Epidermal melanocyte (primary cell): ENCODE measurements around the gene UNC93A.
"Not testable (repeated sequence)": the region's sequence is repeated elsewhere in the genome, so short reads cannot be mapped to it uniquely, and the experiment has no call there.

Source experiments
- DNase-seq: peaks from one replicate; pipeline ENCODE4 v3.0.0; 2011; ENCODE audit warnings: low spot score; ENCODE audit not compliant: insufficient read length

The UNC93A gene

DNA sequence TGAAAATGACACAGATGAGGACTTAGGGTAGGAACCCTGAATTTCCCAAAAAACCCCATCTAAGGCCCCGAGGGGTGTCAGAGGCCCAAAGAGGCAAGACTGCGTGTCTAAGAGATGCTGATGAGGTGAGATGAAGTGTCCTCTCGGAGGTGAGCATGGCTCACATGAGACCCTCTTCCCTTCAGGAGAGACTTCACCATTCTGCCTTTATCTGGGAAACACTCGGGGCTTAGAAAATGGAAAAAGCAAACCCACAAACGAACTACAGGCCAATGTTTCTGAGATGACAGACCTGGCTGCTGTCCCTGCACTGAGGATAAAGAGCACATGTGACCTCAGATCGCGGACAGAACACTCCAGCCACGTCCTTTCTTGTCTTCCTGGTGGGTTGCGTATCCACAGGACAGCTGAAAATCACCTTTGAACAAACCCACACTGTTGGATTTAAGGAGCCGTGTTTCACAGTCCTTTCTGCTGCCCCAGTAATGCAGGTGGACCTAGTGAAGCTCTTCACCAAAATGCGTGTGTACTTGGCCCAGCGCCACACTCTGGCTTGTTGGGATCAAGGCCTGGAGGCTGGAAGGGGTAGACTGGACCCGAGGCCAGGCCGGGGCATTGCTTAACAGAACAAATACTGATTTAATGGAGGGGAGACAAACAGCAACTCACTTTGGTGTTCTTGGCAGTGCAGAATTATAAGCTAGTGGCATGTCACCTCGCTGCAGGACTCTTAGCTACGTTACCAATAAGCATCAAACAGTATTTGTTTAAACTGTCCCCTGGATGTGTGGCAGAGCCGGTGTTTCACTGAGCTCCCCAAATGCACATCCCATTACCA is 18.5 kb downstream of the UNC93A start:
- DNase-seq = not testable (repeated sequence)

DNA sequence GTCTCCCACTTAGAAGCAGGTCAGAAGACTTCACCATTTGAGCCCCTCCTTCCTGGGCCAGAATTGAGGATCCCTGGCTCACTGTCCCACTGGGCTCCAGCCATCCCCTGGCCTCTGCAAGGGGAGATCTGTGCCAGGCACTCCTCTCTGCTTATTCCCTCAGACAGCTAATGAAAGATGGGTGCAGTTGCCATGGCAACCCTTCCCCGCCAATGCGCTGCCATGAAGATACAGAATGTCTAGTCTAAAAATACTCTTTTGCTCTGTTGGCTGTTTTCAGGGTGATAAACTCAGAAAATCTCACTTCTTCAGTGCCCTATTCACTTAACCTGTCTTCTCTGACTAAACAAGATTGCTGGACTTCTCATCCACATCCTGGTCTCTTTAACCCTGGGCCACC is 20.2 kb downstream of the UNC93A start:
- DNase-seq = no peak

DNA sequence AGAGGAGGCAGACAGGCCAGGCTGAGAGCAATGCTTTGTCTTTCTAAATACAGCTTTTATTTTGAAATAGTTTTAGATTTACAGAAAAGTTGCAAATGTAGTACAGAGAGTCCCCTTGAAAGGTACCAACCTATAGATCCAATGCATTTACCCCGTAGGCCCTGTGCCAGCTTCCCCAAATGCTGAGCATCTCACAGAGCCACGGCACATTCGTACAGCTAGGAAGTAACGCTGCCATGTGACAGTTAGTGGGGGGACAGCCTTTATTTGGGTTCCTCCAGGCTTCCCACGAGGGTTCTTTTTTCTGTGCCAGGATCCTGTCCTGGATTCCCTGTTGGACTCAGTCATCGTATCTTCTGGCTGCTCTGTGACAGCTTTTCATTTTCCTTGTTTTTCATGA is 20.6 kb downstream of the UNC93A start:
- not testable (repeated sequence) for DNase-seq

- no peak for DNase-seq
Observed at GRCh38 chr6:167314180-167314821, 23.2 kb downstream of the UNC93A start.

- no peak for DNase-seq
Observed at GRCh38 chr6:167317172-167317571, 26.1 kb downstream of the UNC93A start.

DNA sequence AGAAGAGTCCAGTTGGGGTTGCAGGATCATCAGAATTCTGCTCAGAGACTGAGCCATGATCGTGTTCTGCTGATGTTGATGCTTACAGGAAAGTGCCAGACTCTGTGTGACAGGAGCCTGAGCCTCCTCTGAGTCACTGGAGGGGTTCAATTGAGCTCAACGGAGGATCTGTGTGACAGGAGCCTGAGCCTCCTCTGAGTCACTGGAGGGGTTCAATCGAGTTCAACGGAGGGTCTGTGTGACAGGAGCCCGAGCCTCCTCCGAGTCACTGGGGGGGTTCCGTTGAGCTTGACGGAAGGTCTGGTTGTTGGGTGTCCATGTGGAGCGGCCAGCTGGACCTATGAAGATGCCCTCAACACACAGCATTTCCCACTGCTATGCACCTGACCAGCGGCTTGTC is 27.2 kb downstream of the UNC93A start:
- DNase-seq = not testable (repeated sequence)

- not testable (repeated sequence) for DNase-seq
Observed at GRCh38 chr6:167318856-167319255, 27.7 kb downstream of the UNC93A start.

DNA sequence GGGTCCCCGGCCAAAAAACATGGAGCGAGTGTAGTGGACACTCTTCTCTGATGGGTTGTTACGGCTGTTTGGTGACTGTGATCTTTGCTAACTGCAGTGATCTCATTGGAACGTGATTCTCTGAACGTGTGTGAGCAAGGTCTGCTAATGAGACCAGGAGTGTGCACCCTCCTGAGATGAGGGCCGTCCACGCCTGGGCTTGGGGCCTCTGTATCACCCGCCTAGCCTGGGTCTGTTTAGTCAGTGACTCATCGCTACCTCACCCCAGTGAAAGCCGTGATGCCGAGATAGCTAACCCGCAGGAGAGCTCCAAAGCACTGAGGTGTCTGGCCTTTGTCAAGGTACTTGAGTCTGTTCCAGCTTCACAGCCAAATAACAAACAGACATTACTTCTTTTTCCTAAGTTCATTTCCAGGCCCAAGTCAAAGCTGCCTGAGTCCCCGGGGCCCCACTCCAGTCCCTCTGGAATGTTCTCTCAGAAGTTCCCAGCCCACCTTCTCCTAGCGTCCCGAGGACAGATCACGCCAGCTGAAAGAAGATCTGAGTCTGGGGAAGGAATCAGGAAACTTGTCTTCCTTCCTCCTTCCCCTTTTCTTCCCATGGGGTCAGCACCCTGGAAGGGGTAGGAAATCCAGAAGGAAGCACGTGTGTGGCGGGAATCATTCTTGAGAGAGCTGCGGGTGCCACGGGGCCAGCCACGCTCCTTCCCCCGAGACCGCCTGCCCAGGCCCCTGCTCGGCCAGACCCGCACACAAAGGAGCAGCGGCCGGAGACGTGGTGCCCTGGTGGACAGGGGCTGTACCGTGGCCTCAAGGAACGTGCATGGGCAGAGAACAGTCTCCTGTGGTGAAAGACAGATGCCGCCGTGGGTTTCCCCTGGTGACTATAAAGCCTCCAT is 29.0 kb downstream of the UNC93A start:
- DNase-seq = not testable (repeated sequence)

DNA sequence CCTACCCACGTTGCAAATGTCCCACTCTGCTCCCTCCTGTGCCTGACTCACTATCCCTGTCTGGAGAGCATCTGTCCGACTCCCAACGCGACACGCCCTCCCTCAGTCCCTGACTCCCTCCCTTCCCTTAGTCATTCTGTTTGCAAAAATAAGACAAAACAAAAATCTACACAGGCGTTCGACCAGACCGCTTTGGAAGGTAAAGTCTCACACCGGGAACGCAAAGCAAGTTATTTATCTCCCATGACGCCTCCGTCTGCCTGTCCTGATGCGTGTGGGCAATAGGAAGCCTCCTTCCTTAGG is 29.6 kb downstream of the UNC93A start:
- not testable (repeated sequence) for DNase-seq

- DNase-seq = not testable (repeated sequence)
Observed at GRCh38 chr6:167321185-167321584, 30.1 kb downstream of the UNC93A start.

DNA sequence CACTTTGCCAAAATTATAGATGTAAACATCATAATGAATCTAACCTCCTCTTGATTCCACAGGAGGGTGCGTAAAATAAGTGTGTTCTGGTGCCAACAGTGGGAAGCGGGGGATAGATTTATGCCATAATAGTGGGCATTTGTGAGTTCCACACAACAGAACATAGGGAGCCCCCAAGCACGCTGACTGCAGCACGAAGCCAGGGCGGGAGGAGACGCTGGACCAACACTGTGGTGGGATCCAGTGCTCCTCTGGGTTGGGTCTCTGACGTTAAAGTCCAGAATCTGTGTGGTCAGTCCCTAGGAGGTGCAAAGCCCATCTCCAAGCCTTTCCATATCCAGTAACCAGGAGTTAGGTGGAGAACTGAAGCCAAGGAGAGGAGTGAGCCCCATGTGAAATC is 32.0 kb downstream of the UNC93A start:
- no peak for DNase-seq

- DNase-seq = no peak
Observed at GRCh38 chr6:167324111-167324510, 33.0 kb downstream of the UNC93A start.

- DNase-seq = no peak
Observed at GRCh38 chr6:167325766-167326165, 34.7 kb downstream of the UNC93A start.

DNA sequence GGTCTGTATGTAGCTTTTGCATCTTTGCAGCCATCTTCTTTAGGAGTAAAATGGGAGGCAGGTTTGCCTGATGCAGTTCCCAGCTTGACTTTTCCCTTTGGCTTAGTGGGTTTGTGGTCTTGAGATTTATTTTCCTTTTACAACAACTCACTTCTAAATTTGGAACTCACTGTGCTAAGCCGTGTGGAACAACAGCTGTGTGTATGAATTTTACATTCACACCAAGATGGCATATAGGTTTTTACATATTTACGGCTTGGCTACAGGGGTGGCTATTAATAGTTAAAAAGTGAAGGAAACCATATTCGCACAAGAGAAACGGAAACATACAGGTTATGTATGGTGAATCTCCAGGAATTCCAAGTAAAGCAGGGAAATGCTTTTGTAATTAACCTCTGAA is 36.3 kb downstream of the UNC93A start:
- DNase-seq = no peak

GRCh38 chr6:167328086-167328485 is 37.0 kb downstream of the UNC93A start:
- DNase-seq = no peak

GRCh38 chr6:167329014-167329413 is 37.9 kb downstream of the UNC93A start:
- DNase-seq = no peak

DNA sequence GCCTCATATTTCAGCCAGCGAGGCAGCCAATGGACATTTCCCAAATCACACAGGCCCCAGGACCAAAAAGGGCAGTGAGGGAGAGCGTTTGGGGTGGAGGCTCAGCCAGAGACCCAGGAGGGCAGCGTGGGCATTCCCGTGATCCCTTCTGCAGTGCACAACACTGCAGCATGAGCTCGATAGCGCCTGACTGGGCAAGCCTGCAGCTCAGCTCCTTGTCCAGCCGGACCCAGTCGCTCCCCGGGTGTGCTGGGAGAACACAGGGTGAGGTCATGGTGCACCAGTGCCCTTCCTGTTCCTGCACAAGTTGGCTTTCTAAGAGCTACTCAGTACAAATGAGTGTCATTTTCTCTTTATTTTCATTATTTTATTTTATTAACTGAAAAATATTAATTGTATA is 39.6 kb downstream of the UNC93A start:
- no peak for DNase-seq

GRCh38 chr6:167331565-167331964 is 40.5 kb downstream of the UNC93A start:
- DNase-seq = no peak

DNA sequence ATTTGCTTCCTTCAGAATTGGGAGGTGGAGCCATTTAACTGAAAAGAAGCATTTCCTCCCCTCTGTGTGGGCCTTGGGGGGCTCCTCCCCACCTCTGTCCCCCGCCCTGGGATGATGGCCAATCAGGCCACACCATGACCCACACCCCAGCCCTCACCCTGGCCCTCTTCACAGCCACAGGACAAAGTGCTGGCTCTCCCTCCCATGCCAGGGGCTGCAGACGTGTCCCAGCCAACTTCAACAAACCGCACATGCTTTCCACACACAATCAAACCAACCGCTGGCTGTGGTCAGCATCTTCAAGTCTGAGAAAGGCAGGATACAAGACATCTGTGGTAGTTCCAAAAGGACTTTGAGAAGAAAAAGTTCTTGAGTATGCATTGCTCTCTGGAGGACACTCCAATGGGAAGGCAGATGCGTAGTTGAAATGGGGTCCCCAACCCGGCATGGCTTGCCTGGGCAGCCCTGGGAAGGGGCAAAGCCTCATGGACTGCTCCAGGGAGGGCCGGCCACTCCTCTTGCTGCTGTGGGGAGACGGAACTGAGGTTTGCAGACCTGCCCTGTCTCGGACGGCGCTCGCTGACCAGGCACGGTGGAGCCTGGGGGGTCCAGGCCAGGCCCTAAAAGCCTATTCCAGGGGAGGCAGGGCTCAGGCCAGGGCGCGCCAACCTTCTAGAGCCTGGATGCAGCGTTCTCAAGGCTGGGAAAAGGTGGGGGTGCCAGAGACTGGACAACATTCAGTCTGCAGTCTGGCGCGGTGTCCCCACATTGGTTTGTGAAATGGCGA is 45.9 kb downstream of the UNC93A start:
- no peak for DNase-seq

GRCh38 chr6:167337675-167338449 is 46.7 kb downstream of the UNC93A start:
- DNase-seq = no peak
